CD8-positive, alpha-beta memory T cell (primary cell): ENCODE data around the gene TUBA1C. TPM values are rescaled to one million over a fixed set of nuclear protein-coding genes. Genes with fewer than 3 reads are reported as not detected.
A peak's percentile ranks its signal among the peaks of the same experiment; 100 is the strongest.

Source experiments
- CTCF ChIA-PET: fragments of 350-600 bp; sonication (Branson Sonifier 250); formaldehyde crosslinking; loops from one replicate; lab custom pipeline; 2021; ENCODE audit warnings: antibody characterized with exemption; lab: Charles Lee
- POLR2A ChIA-PET: fragments of 350-600 bp; sonication (Branson Sonifier 250); formaldehyde crosslinking; loops from one replicate; lab custom pipeline; 2021; ENCODE audit warnings: antibody characterized with exemption; lab: Charles Lee
- DNase-seq, 5 donors: peaks; one replicate each; pipeline versions ENCODE4 v3.0.0 to v3.0.0-alpha.2; 2020 to 2022; ENCODE audit warnings: mixed read lengths in 1 of 5
- H3K27ac ChIP-seq: one replicate; pipeline ENCODE4 v1.7.0; 2013; ENCODE audit warnings: low read depth, mild to moderate bottlenecking, low read length, moderate library complexity
- H3K27me3 ChIP-seq: 2 replicates; pipeline ENCODE4 v1.7.0; 2013; ENCODE audit warnings: low read length, mild to moderate bottlenecking; ENCODE audit not compliant: insufficient read depth, poor library complexity, severe bottlenecking
- H3K36me3 ChIP-seq: 2 replicates; pipeline ENCODE4 v1.7.0; 2013; ENCODE audit warnings: mild to moderate bottlenecking, low read length, moderate library complexity; ENCODE audit not compliant: insufficient read depth
- H3K4me1 ChIP-seq: 2 replicates; pipeline ENCODE4 v1.7.0; 2013; ENCODE audit warnings: mild to moderate bottlenecking, low read length, moderate library complexity; ENCODE audit not compliant: insufficient read depth
- H3K4me3 ChIP-seq: 2 replicates; pipeline ENCODE4 v1.7.0; 2013; ENCODE audit warnings: mild to moderate bottlenecking, low read length
- H3K9me3 ChIP-seq: 2 replicates; pipeline ENCODE4 v1.7.0; 2013; ENCODE audit warnings: mild to moderate bottlenecking, low read length
- H3K27ac Mint-ChIP-seq, 8 donors: one replicate each; pipeline ENCODE4 v1.8.0; 2020 to 2021; ENCODE audit warnings: mixed read lengths in 8 of 8, mild to moderate bottlenecking in 6 of 8, inconsistent platforms in 3 of 8, moderate library complexity in 3 of 8
- H3K27me3 Mint-ChIP-seq, 2 donors: one replicate each; pipeline ENCODE4 v1.8.0; 2020 to 2021; ENCODE audit warnings: mixed read lengths in 2 of 2, mild to moderate bottlenecking in 1 of 2, moderate library complexity in 1 of 2
- H3K36me3 Mint-ChIP-seq, 3 donors: one replicate each; pipeline ENCODE4 v1.8.0; 2020 to 2021; ENCODE audit warnings: mixed read lengths in 3 of 3, inconsistent platforms in 1 of 3, mild to moderate bottlenecking in 1 of 3
- H3K4me1 Mint-ChIP-seq, 3 donors: one replicate each; pipeline ENCODE4 v1.8.0; 2020 to 2021; ENCODE audit warnings: mixed read lengths in 3 of 3, inconsistent platforms in 1 of 3, mild to moderate bottlenecking in 1 of 3
- H3K4me3 Mint-ChIP-seq, 7 donors: one replicate each; pipeline ENCODE4 v1.8.0; 2020 to 2021; ENCODE audit warnings: mixed read lengths in 7 of 7, mild to moderate bottlenecking in 6 of 7, moderate library complexity in 4 of 7, inconsistent platforms in 2 of 7
- H3K9me3 Mint-ChIP-seq, 5 donors: one replicate each; pipeline ENCODE4 v1.8.0; 2020 to 2022; ENCODE audit warnings: mixed read lengths in 5 of 5, mild to moderate bottlenecking in 3 of 5, moderate library complexity in 2 of 5, inconsistent platforms in 1 of 5
- polyA plus RNA-seq: library from polyadenylated mRNA; unstranded; fragments of 300-500 nt; fragmentation: Illumina TruSeq; gene quantifications from one replicate; pipeline ENCODE4 v1.2.3, GENCODE V29; 2021
- total RNA-seq, 2 experiments: library from RNA; stranded (reverse); gene quantifications; one replicate each; pipeline ENCODE4 v1.2.3, GENCODE V29; 2021

The TUBA1C gene
- total and polyA plus RNA-seq, 3 experiments from 2014 or later, result 49.5 to 356 (median 351) TPM

GRCh38 chr12:49228653-49229052, 36.2 kb upstream of the TUBA1C start:
- Mint-ChIP-seq H3K4me3 (no peak overlapping the region), H3K27me3 (peaks cover 0 to 3% of the 10 kb centered on the region in 2 donors), H3K36me3 (no peaks in the 10 kb centered on the region), H3K27ac (no peak overlapping the region), H3K9me3 (no peaks in the 10 kb centered on the region), H3K4me1 (peaks cover 0 to 2% (median 0%) of the 10 kb centered on the region in 3 donors)
- ChIA-PET POLR2A (no interaction called here), CTCF (no interaction called here)
- Histone ChIP-seq H3K27ac (no peak overlapping the region), H3K36me3 (no peaks in the 10 kb centered on the region), H3K27me3 (no peaks in the 10 kb centered on the region), H3K4me1 (no peaks in the 10 kb centered on the region), H3K9me3 (no peaks in the 10 kb centered on the region), H3K4me3 (no peak overlapping the region)
- DNase-seq, result no peak

DNA sequence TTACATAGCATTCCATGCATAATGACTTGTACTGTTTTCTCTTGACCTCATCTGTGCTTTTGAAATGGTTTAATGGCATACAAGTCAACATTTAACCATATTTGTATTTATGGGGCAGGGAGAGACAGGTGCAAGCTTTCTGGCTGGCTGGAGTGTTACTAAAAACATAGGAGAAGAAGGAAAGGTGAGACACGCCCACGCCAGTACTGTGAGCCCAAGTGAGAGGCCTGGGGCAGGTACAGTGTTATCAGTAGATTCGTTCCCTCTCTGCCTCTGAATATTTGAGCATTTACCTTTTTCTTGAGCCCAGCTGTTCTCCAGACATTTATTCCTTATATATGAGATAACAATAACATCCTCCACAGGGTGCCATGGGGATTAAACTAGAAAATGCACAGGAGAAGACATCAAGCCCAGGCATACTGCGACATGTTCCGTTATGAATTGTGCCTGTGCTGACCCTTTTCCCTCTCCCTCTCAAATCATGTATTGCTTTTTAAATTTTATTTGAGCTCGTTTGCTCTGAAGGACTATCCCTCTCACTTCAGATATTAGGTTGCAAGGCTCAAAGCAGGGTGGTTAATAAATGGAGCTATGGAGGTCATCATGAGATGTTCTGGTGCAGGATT, 34.6 kb upstream of the TUBA1C start:
- peaks cover 5% of the 10 kb centered on the region for H3K4me1 ChIP-seq
- DNase-seq, result no peak
- no peak overlapping the region for H3K27ac ChIP-seq
- ChIA-PET POLR2A (no interaction called here), CTCF (interaction anchor here (0.8 to 3.9 kb wide), 4 partner anchors 8 to 166 kb away, joined by 3 to 14 read pairs (median 4); partner anchors contain the start of gene LMBR1L)
- peaks cover 0 to 10% (median 4%) of the 10 kb centered on the region in 3 donors for H3K4me1 Mint-ChIP-seq
- peak overlapping the region in 2 of 8 donors; percentile 16 to 54 for H3K27ac Mint-ChIP-seq
- no peak overlapping the region for H3K4me3 ChIP-seq
- peak overlapping the region in 1 of 7 donors; percentile 33 for H3K4me3 Mint-ChIP-seq
- no peaks in the 10 kb centered on the region for H3K36me3 ChIP-seq
- no peaks in the 10 kb centered on the region for H3K9me3 Mint-ChIP-seq
- H3K27me3 Mint-ChIP-seq, result peaks cover 0 to 1% of the 10 kb centered on the region in 2 donors
- no peaks in the 10 kb centered on the region for H3K9me3 ChIP-seq
- no peaks in the 10 kb centered on the region for H3K27me3 ChIP-seq
- peaks cover 0 to 4% (median 0%) of the 10 kb centered on the region in 3 donors for H3K36me3 Mint-ChIP-seq

- peak overlapping the region in 2 of 8 donors; percentile 16 to 54 for H3K27ac Mint-ChIP-seq
- H3K9me3 Mint-ChIP-seq, result no peaks in the 10 kb centered on the region
- H3K4me1 ChIP-seq, result peaks cover 5% of the 10 kb centered on the region
- no peaks in the 10 kb centered on the region for H3K9me3 ChIP-seq
- peaks cover 0 to 4% (median 0%) of the 10 kb centered on the region in 3 donors for H3K36me3 Mint-ChIP-seq
- H3K4me3 ChIP-seq, result no peak overlapping the region
- DNase-seq, result no peak
- H3K27ac ChIP-seq, result no peak overlapping the region
- peaks cover 0 to 1% of the 10 kb centered on the region in 2 donors for H3K27me3 Mint-ChIP-seq
- H3K4me1 Mint-ChIP-seq, result peaks cover 0 to 10% (median 4%) of the 10 kb centered on the region in 3 donors
- ChIA-PET CTCF (interaction anchor here (0.8 to 3.9 kb wide), 4 partner anchors 8 to 167 kb away, joined by 3 to 14 read pairs (median 4); partner anchors contain the start of gene LMBR1L), POLR2A (no interaction called here)
- no peak overlapping the region for H3K4me3 Mint-ChIP-seq
- H3K36me3 ChIP-seq, result no peaks in the 10 kb centered on the region
- no peaks in the 10 kb centered on the region for H3K27me3 ChIP-seq
Observed at GRCh38 chr12:49230805-49231194, 34.1 kb upstream of the TUBA1C start.

DNA sequence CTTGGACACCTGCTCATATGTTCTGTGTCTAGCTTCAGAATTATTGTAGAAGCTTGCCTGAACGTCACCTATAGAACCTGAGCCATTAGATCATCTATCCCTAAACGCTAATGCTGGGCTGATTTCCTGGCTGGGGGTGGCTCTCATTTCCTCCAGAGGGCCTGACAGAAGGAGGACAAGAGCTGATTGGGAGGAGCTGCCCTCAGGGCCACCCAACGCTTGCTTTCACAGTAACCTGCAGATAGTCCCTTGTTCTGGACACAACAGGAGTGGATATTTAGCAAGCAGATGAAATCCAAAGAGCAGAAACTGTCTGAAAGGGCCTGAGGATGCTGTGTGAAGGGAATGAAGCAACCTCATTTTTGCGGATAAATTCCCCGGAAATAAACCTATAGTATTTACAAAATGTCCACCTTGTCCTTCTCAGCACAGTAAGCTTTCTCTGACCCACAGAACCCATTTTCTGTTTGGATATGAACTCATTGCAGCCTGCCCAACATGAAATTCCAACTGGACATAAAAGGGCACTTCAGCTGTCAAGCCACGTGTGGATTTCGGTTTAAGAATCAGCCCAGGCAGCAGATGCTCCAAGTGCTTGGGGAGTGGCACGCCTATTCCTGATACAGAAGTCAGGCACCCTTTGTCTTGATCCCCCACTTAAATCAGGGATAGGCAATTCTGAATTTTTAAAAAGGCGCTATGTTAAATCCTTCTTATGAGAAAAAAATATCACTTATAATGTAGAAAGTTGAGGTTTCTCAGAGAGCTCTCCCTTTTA, 32.8 kb upstream of the TUBA1C start:
- ChIA-PET CTCF (interaction anchor here (1.3 to 3.9 kb wide), 3 partner anchors 144 to 168 kb away, joined by 3 to 14 read pairs (median 12); no protein-coding TSS in a partner anchor), POLR2A (no interaction called here)
- H3K4me1 Mint-ChIP-seq, result peaks cover 0 to 10% (median 4%) of the 10 kb centered on the region in 3 donors
- no peaks in the 10 kb centered on the region for H3K36me3 ChIP-seq
- H3K9me3 Mint-ChIP-seq, result no peaks in the 10 kb centered on the region
- H3K27me3 ChIP-seq, result no peaks in the 10 kb centered on the region
- H3K27me3 Mint-ChIP-seq, result peaks cover 0 to 1% of the 10 kb centered on the region in 2 donors
- H3K36me3 Mint-ChIP-seq, result peaks cover 0 to 4% (median 0%) of the 10 kb centered on the region in 3 donors
- H3K9me3 ChIP-seq, result no peaks in the 10 kb centered on the region
- H3K4me1 ChIP-seq, result peaks cover 5% of the 10 kb centered on the region
- H3K27ac Mint-ChIP-seq, result peak overlapping the region in 1 of 8 donors; percentile 68
- peak overlapping the region; percentile 66 for H3K27ac ChIP-seq
- H3K4me3 Mint-ChIP-seq, result peak overlapping the region in 1 of 7 donors; percentile 25
- DNase-seq, result no peak
- H3K4me3 ChIP-seq, result no peak overlapping the region

- H3K4me3 ChIP-seq, result no peak overlapping the region
- no peaks in the 10 kb centered on the region for H3K36me3 ChIP-seq
- peaks cover 5% of the 10 kb centered on the region for H3K4me1 ChIP-seq
- H3K27me3 ChIP-seq, result no peaks in the 10 kb centered on the region
- CTCF ChIA-PET, result interaction anchor here (1.0 to 3.9 kb wide), 7 partner anchors 14 to 169 kb away, joined by 3 to 14 read pairs (median 3); partner anchors contain the start of gene TUBA1A
- POLR2A ChIA-PET, result interaction anchor here (1.0 to 2.0 kb wide), 2 partner anchors 45 to 102 kb away, joined by 3 to 5 read pairs; partner anchors contain the start of gene TUBA1B
- Mint-ChIP-seq H3K27ac (peak overlapping the region in 3 of 8 donors; percentile 38 to 73 (median 72)), H3K4me3 (peak overlapping the region; percentile 27 to 84 (median 63)), H3K9me3 (no peaks in the 10 kb centered on the region), H3K27me3 (peaks cover 0 to 1% of the 10 kb centered on the region in 2 donors), H3K36me3 (peaks cover 0 to 4% (median 0%) of the 10 kb centered on the region in 3 donors), H3K4me1 (peaks cover 0 to 10% (median 4%) of the 10 kb centered on the region in 3 donors)
- no peak for DNase-seq
- no peaks in the 10 kb centered on the region for H3K9me3 ChIP-seq
- H3K27ac ChIP-seq, result peak overlapping the region; percentile 66
Observed at GRCh38 chr12:49232940-49233841, 31.7 kb upstream of the TUBA1C start.

DNA sequence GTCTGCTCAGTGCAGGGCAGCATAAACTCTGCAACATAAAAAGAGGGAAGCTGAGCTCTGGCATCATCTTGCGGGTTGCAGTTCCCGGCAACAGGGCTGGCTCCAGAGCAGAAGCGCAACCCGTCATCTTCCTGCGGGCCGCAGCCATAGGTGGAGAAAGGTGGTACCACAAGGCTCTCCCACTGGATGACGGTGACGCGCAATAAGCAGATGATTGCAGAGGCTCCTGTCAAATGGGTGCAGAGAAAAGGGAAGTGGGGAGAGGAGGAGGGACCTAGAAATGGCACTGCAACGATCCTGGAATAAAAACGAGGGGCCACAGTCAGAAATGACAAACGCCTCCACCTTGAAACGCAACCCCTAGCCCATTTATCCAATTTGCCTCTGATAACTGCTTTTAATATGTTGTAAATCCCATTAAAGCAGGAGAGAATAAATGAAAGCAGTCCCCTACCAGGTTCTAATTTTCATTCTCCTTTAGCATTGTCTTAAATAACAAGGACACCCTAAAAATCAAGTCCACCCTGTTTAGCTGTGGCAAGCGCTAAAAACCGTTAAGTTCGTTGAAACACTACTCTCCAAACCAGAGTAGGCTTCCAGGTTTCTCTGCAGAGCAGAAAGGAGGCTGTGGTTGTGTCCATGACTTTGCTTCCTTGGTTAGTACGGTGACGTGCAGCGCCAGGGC, 30.9 kb upstream of the TUBA1C start:
- POLR2A ChIA-PET, result interaction anchor here (1.0 to 2.0 kb wide), 3 partner anchors 46 to 103 kb away, joined by 3 to 25 read pairs (median 5); partner anchors contain the start of gene TUBA1B
- Mint-ChIP-seq H3K27me3 (peaks cover 0 to 1% of the 10 kb centered on the region in 2 donors), H3K27ac (peak overlapping the region in 3 of 8 donors; percentile 73 to 97 (median 85)), H3K4me3 (peak overlapping the region; percentile 27 to 97 (median 80)), H3K36me3 (peaks cover 0 to 4% (median 0%) of the 10 kb centered on the region in 3 donors), H3K4me1 (peaks cover 0 to 10% (median 4%) of the 10 kb centered on the region in 3 donors), H3K9me3 (no peaks in the 10 kb centered on the region)
- Histone ChIP-seq H3K4me3 (no peak overlapping the region), H3K36me3 (no peaks in the 10 kb centered on the region), H3K27me3 (no peaks in the 10 kb centered on the region), H3K27ac (peak overlapping the region; percentile 66), H3K9me3 (no peaks in the 10 kb centered on the region), H3K4me1 (peaks cover 5% of the 10 kb centered on the region)
- peak in 1 of 5 donors; percentile 1 for DNase-seq
- CTCF ChIA-PET, result interaction anchor here (0.7 to 3.9 kb wide), 10 partner anchors 9 to 170 kb away, joined by 3 to 14 read pairs (median 4); partner anchors contain the start of gene TUBA1A
